Omental fat pad (tissue), 4 donors: Measurements from ENCODE around the gene LGR6. TPM values are rescaled to one million over a fixed set of nuclear protein-coding genes. Genes with fewer than 3 reads are reported as not detected.

ENCODE experiments used
- ATAC-seq: fragments of 150-250 bp; one replicate; pipeline ENCODE4 v1.9.1; 2016; ENCODE audit warnings: mild to moderate bottlenecking, moderate library complexity; ENCODE audit not compliant: low FRiP score
- DNase-seq: peaks from one replicate; pipeline ENCODE4 v3.0.0-alpha.2; 2019; ENCODE audit warnings: low spot score
- total RNA-seq, 4 donors: library from RNA; depleted of rRNA; stranded (reverse); fragments of >200 nt; gene quantifications; one replicate each; pipeline ENCODE4 v1.1.0, GENCODE V29; 2016
- TF ChIP-seq, protein P1 (sequence below), 3 donors: fragments of 450-650 bp; IDR thresholded peaks; one replicate each; pipeline ENCODE4 v1.5.1; 2016 to 2017; ENCODE audit warnings: antibody characterized with exemption in 3 of 3, mild to moderate bottlenecking in 3 of 3, moderate library complexity in 2 of 3

Gene LGR6
- total RNA-seq, 4 donors from 2014 or later = 0.28 to 0.32 TPM; not detected in 2

DNA sequence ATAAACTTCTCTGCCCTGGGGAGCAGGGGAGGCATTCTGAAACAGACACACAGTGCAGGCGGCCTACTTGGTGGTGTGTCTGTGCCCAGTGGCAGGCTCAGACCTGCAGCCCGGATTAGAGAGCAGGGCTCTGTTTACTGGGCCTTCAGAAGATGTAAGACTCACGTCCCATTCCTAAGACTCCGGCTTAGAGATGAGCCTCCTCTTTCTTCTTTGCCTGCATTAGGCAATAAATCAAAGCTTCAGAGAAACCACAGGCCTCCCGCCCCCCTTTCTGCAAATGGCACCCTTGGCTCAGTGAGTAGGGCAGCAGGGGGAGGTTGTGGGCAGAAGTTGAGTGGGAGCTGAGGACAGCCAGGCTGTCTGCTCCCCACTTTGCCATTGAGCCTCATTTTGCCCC is 35.8 kb downstream of the LGR6 start:
- TF ChIP-seq, protein P1, sequence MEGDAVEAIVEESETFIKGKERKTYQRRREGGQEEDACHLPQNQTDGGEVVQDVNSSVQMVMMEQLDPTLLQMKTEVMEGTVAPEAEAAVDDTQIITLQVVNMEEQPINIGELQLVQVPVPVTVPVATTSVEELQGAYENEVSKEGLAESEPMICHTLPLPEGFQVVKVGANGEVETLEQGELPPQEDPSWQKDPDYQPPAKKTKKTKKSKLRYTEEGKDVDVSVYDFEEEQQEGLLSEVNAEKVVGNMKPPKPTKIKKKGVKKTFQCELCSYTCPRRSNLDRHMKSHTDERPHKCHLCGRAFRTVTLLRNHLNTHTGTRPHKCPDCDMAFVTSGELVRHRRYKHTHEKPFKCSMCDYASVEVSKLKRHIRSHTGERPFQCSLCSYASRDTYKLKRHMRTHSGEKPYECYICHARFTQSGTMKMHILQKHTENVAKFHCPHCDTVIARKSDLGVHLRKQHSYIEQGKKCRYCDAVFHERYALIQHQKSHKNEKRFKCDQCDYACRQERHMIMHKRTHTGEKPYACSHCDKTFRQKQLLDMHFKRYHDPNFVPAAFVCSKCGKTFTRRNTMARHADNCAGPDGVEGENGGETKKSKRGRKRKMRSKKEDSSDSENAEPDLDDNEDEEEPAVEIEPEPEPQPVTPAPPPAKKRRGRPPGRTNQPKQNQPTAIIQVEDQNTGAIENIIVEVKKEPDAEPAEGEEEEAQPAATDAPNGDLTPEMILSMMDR (IDR thresholded peaks at IDR 0.05) = no peak
- DNase-seq (no peak), ATAC-seq (no peak)

DNA sequence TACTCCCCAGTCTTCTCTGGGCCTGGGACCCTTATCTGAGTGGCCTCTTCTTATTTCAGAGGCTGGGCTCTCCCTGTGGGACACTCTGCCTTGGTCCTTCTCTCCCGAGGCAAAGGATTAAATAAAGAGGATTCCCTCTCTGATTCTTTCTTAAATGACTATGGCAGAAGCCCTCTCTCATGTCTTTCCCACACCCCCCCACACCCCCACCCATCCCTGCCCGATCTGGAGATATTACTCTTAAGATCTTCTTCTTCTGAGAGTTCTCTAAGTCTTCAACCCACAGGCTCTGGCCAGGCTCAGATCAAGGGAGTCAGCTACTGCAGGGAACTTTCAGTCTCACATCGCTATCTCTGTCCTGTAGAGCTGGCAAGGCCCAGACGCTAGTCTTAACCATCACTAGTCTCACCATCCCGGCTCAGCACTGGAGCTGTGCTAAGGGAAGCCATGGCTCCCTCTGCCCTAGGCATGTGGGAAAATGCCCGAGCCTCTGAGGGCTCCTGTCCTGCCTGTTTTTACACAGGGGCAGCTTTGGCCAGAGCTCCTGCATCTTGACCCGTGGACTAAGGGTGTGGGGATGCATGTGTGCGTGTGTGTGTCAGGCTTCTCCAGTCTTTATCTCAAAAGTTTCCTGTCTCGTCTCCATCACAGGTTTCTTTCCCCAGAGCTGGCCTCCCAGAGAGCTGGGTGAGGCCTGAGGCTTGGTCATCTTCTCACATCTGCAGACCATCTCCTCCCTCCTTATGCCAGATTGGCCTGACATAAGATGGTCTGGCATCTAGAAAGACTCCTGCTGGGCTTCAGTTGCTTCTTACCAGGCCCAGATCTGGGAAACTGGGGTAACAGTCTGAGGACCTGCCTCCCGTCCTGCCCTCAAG is 36.7 kb downstream of the LGR6 start:
- DNase-seq (no peak), ATAC-seq (no peak)
- TF ChIP-seq, protein P1 (IDR thresholded peaks at IDR 0.05) = no peak

DNA sequence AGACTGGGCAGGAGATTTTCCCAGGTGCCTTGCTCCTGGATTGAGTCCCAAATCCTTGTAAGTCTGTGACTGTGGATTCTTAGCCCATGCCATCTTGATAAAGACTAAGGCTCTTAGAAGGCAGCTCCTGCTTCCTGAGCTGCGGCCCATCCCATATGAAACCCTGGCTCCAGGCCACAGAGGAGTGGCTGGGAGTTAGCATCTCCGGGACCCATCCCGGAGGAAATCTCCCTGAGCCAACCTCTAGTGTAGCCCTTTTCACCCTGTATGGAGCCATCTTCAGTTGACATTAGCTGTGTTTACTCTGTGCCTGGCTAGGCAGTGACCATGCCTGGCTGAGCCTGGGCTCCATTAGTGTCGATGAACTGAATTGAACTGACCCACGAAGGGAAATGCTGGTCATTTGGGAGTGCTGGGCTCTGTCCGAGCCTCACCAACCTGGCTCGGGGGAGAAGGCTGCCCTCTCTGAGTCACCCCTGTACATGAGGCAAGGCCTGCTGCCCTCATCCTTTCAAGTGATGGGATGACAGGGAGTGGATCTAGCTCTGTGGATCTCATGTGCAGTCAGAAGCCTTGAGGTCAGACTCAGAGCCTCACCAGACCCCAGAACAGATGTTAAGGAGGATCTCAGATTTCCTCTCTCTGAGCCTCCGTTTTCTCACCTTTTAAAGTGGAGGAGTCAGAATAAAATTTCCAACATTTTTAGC is 37.5 kb downstream of the LGR6 start:
- ATAC-seq = no peak
- DNase-seq = no peak
- TF ChIP-seq, protein P1 (IDR thresholded peaks at IDR 0.05) = no peak

DNA sequence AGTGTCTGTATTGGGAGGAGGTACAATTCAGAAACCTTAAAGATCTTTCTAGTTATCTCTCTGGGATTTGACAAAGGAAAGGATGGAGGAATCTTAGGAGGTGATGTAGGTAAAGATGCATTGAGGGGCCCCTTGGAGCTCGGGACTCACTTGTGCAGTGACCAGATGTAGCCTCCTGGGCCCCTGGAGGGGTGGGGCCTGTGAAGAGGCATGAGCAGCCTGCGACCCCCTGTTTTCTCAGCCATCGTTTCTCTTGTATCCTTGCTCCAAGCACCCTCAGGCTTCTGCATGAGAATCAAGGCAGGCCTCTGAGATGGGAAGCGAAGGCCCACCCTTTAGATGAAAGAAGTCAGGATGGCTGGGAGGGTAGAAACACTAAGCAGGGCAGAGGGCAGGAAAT is 39.6 kb downstream of the LGR6 start:
- DNase-seq (no peak), ATAC-seq (no peak)
- TF ChIP-seq, protein P1 (IDR thresholded peaks at IDR 0.05) = no peak

DNA sequence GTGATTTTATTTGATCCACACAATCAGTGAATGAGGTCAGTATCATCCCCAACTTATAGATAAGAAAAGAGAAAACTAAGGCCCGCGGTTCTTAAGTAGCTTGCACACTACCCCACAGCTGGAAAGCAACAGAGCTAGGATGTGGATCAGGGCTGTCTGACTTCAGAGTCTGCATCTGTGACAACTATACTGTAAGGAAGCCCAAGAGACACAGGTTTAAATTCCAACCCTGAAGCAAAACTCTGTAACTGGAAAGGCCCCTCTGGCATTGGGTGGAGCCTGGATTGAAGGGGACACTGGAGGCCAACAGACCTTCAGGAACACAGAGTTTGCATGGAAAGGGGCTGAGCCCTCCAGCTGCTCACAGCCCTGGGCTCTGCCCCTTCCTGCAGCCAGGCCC is 40.2 kb downstream of the LGR6 start:
- DNase-seq (no peak), ATAC-seq (no peak)
- TF ChIP-seq, protein P1 (IDR thresholded peaks at IDR 0.05) = no peak

DNA sequence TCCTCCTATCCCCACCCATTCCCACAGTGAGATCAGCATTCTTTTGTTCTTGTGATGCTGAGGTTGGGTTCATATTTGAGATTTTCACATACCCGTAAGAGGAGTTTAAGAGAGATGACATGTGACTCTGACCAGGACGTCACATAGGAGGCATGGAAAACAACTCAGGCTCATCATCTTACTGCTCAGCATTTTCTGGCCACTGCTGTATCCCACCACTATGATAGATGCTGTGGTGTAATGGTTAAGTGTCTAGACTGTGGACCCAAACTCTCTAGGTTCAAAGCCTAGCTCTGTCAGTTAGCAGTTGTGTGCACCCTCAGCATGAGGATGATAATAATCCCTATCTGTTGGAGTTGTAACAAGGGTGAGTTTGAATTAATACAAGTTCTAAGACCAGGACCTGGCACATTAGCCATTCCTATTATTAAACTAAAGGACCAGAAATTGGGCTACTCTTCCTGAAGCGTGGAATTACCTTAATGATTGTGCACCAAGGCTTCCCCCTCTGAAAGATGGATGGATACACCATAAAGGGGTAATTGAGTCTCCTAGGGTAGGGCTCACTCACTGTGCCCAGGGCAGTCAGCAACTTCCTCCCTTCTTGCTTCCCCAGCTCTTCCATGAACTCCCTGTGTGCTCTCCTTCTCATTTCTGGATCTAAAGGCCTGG is 40.9 kb downstream of the LGR6 start:
- TF ChIP-seq, protein P1 (IDR thresholded peaks at IDR 0.05) = no peak
- ATAC-seq (no peak), DNase-seq (no peak)
